ENCODE results near the gene AP4B1. TPM values are rescaled to one million over a fixed set of nuclear protein-coding genes. Genes with fewer than 3 reads are reported as not detected.

Gene AP4B1
- total RNA-seq, 2 experiments from 2014 or later, result 35.7 to 40.2 TPM

- H3K9me3 Mint-ChIP-seq, result no peaks in the 10 kb centered on the region
- CTCF ChIA-PET, result interaction anchor here (0.8 kb wide), 1 partner anchor 77 kb away, joined by 3 read pairs; no protein-coding TSS in a partner anchor
- intact Hi-C loops (cut with micrococcal nuclease), result no loop called here
- H3K36me3 Mint-ChIP-seq (ENCODE audit: low read depth), result peaks cover 40% of the 10 kb centered on the region
- no peak for DNase-seq
- no peak overlapping the region for H3K4me3 Mint-ChIP-seq
- H3K27ac Mint-ChIP-seq, result no peak overlapping the region
- H3K27me3 Mint-ChIP-seq (ENCODE audit: low read depth), result no peaks in the 10 kb centered on the region
- H3K4me1 Mint-ChIP-seq (ENCODE audit: low read depth), result peaks cover 14% of the 10 kb centered on the region
These were observed 8.2 kb upstream of the AP4B1 start for GRCh38 chr1:113912594-113913311.

GRCh38 chr1:113905435-113905861 is 849 bp upstream of the AP4B1 start:
- peak; percentile 34 for DNase-seq
- Mint-ChIP-seq H3K27me3 (ENCODE audit: low read depth) (no peaks in the 10 kb centered on the region), H3K4me3 (peak overlapping the region; percentile 99), H3K27ac (peak overlapping the region; percentile 97), H3K4me1 (ENCODE audit: low read depth) (peaks cover 46% of the 10 kb centered on the region), H3K36me3 (ENCODE audit: low read depth) (peaks cover 43% of the 10 kb centered on the region), H3K9me3 (no peaks in the 10 kb centered on the region)
- intact Hi-C loops (cut with micrococcal nuclease), result loop anchor here (1.0 to 10.0 kb wide), 11 partner anchors 24 to 1189 kb away; partner anchors contain the start of genes HIPK1, LRIG2, MAGI3 and PHTF1
- CTCF ChIA-PET, result interaction anchor here (2.4 to 5.1 kb wide), 2 partner anchors 24 to 70 kb away, joined by 11 to 43 read pairs; partner anchors contain the start of gene HIPK1

- intact Hi-C loops (cut with micrococcal nuclease), result loop anchor here (2.0 to 10.0 kb wide), 4 partner anchors 769 to 1187 kb away; partner anchors contain the start of genes LRIG2 and SLC16A1
- no peaks in the 10 kb centered on the region for H3K9me3 Mint-ChIP-seq
- peaks cover 57% of the 10 kb centered on the region for H3K4me1 Mint-ChIP-seq (ENCODE audit: low read depth)
- no peak for DNase-seq
- no peaks in the 10 kb centered on the region for H3K27me3 Mint-ChIP-seq (ENCODE audit: low read depth)
- peak overlapping the region; percentile 99 for H3K4me3 Mint-ChIP-seq
- CTCF ChIA-PET, result interaction anchor here (0.6 to 5.1 kb wide), 17 partner anchors 15 to 763 kb away, joined by 3 to 43 read pairs (median 4); partner anchors contain the start of gene HIPK1
- peak overlapping the region; percentile 97 for H3K27ac Mint-ChIP-seq
- peaks cover 44% of the 10 kb centered on the region for H3K36me3 Mint-ChIP-seq (ENCODE audit: low read depth)
These were observed 316 bp downstream of the AP4B1 start for GRCh38 chr1:113904293-113904673.

- Mint-ChIP-seq H3K27me3 (ENCODE audit: low read depth) (no peaks in the 10 kb centered on the region), H3K4me1 (ENCODE audit: low read depth) (peaks cover 62% of the 10 kb centered on the region), H3K9me3 (no peaks in the 10 kb centered on the region), H3K36me3 (ENCODE audit: low read depth) (peaks cover 47% of the 10 kb centered on the region), H3K27ac (peak overlapping the region; percentile 97), H3K4me3 (peak overlapping the region; percentile 99)
- CTCF ChIA-PET, result interaction anchor here (0.6 to 5.1 kb wide), 18 partner anchors 11 to 763 kb away, joined by 3 to 43 read pairs (median 4); partner anchors contain the start of gene HIPK1
- DNase-seq, result no peak
- intact Hi-C loops (cut with micrococcal nuclease), result loop anchor here (2.0 to 10.0 kb wide), 4 partner anchors 769 to 1187 kb away; partner anchors contain the start of genes LRIG2 and SLC16A1
These were observed 902 bp downstream of the AP4B1 start for GRCh38 chr1:113903501-113904292.

- no peaks in the 10 kb centered on the region for H3K27me3 Mint-ChIP-seq (ENCODE audit: low read depth)
- DNase-seq, result no peak
- peaks cover 45% of the 10 kb centered on the region for H3K36me3 Mint-ChIP-seq (ENCODE audit: low read depth)
- peaks cover 52% of the 10 kb centered on the region for H3K4me1 Mint-ChIP-seq (ENCODE audit: low read depth)
- H3K9me3 Mint-ChIP-seq, result no peaks in the 10 kb centered on the region
- no peak overlapping the region for H3K27ac Mint-ChIP-seq
- intact Hi-C loops (cut with micrococcal nuclease), result loop anchor here (10.0 kb wide), 1 partner anchor 766 kb away; no protein-coding TSS in a partner anchor
- no peak overlapping the region for H3K4me3 Mint-ChIP-seq
- CTCF ChIA-PET, result interaction anchor here (1.0 kb wide), 1 partner anchor 66 kb away, joined by 3 read pairs; no protein-coding TSS in a partner anchor
These were observed 3.4 kb downstream of the AP4B1 start for GRCh38 chr1:113901191-113901590.

- no peak for DNase-seq
- H3K27me3 Mint-ChIP-seq (ENCODE audit: low read depth), result no peaks in the 10 kb centered on the region
- no peaks in the 10 kb centered on the region for H3K9me3 Mint-ChIP-seq
- no peak overlapping the region for H3K27ac Mint-ChIP-seq
- H3K36me3 Mint-ChIP-seq (ENCODE audit: low read depth), result peaks cover 55% of the 10 kb centered on the region
- CTCF ChIA-PET, result interaction anchor here (0.7 kb wide), 1 partner anchor 38 kb away, joined by 4 read pairs; no protein-coding TSS in a partner anchor
- H3K4me3 Mint-ChIP-seq, result no peak overlapping the region
- intact Hi-C loops (cut with micrococcal nuclease), result no loop called here
- H3K4me1 Mint-ChIP-seq (ENCODE audit: low read depth), result peaks cover 49% of the 10 kb centered on the region
These were observed 5.5 kb downstream of the AP4B1 start for GRCh38 chr1:113899111-113899510.

GRCh38 chr1:113898241-113898814 is 6.3 kb downstream of the AP4B1 start:
- peaks cover 47% of the 10 kb centered on the region for H3K4me1 Mint-ChIP-seq (ENCODE audit: low read depth)
- H3K36me3 Mint-ChIP-seq (ENCODE audit: low read depth), result peaks cover 53% of the 10 kb centered on the region
- intact Hi-C loops (cut with micrococcal nuclease), result no loop called here
- no peak overlapping the region for H3K4me3 Mint-ChIP-seq
- CTCF ChIA-PET, result no interaction called here
- no peak for DNase-seq
- H3K9me3 Mint-ChIP-seq, result no peaks in the 10 kb centered on the region
- peak overlapping the region; percentile 64 for H3K27ac Mint-ChIP-seq
- H3K27me3 Mint-ChIP-seq (ENCODE audit: low read depth), result no peaks in the 10 kb centered on the region

GRCh38 chr1:113895961-113896360 is 8.6 kb downstream of the AP4B1 start:
- DNase-seq, result no peak
- Mint-ChIP-seq H3K36me3 (ENCODE audit: low read depth) (peaks cover 36% of the 10 kb centered on the region), H3K9me3 (no peaks in the 10 kb centered on the region), H3K4me1 (ENCODE audit: low read depth) (peaks cover 24% of the 10 kb centered on the region), H3K4me3 (no peak overlapping the region), H3K27ac (no peak overlapping the region), H3K27me3 (ENCODE audit: low read depth) (no peaks in the 10 kb centered on the region)
- CTCF ChIA-PET, result interaction anchor here (0.6 to 1.6 kb wide), 2 partner anchors 10 to 20 kb away, joined by 4 read pairs; no protein-coding TSS in a partner anchor
- intact Hi-C loops (cut with micrococcal nuclease), result no loop called here

GRCh38 chr1:113895098-113895497 is 9.5 kb downstream of the AP4B1 start:
- intact Hi-C loops (cut with micrococcal nuclease), result no loop called here
- CTCF ChIA-PET, result interaction anchor here (0.6 to 1.6 kb wide), 2 partner anchors 9 to 19 kb away, joined by 4 read pairs; no protein-coding TSS in a partner anchor
- H3K4me1 Mint-ChIP-seq (ENCODE audit: low read depth), result peaks cover 26% of the 10 kb centered on the region
- no peak overlapping the region for H3K27ac Mint-ChIP-seq
- H3K9me3 Mint-ChIP-seq, result no peaks in the 10 kb centered on the region
- no peak for DNase-seq
- no peaks in the 10 kb centered on the region for H3K27me3 Mint-ChIP-seq (ENCODE audit: low read depth)
- H3K4me3 Mint-ChIP-seq, result no peak overlapping the region
- peaks cover 31% of the 10 kb centered on the region for H3K36me3 Mint-ChIP-seq (ENCODE audit: low read depth)

GRCh38 chr1:113893267-113893666 is 11.3 kb downstream of the AP4B1 start:
- no peak for DNase-seq
- intact Hi-C loops (cut with micrococcal nuclease), result no loop called here
- Mint-ChIP-seq H3K9me3 (no peaks in the 10 kb centered on the region), H3K27ac (no peak overlapping the region), H3K4me1 (ENCODE audit: low read depth) (peaks cover 8% of the 10 kb centered on the region), H3K27me3 (ENCODE audit: low read depth) (no peaks in the 10 kb centered on the region), H3K4me3 (no peak overlapping the region), H3K36me3 (ENCODE audit: low read depth) (peaks cover 17% of the 10 kb centered on the region)
- CTCF ChIA-PET, result interaction anchor here (0.6 to 1.3 kb wide), 4 partner anchors 10 to 134 kb away, joined by 3 to 4 read pairs (median 3); partner anchors contain the start of gene PHTF1

- Mint-ChIP-seq H3K27me3 (ENCODE audit: low read depth) (no peaks in the 10 kb centered on the region), H3K4me1 (ENCODE audit: low read depth) (peaks cover 13% of the 10 kb centered on the region)
These were observed 12.9 kb downstream of the AP4B1 start for GRCh38 chr1:113891631-113892220.

More at GRCh38 chr1:113891631-113892220, 12.9 kb downstream of the AP4B1 start:
- intact Hi-C loops (cut with micrococcal nuclease), result no loop called here
- no peaks in the 10 kb centered on the region for H3K9me3 Mint-ChIP-seq
- CTCF ChIA-PET, result interaction anchor here (1.0 to 1.3 kb wide), 2 partner anchors 11 to 56 kb away, joined by 3 read pairs; no protein-coding TSS in a partner anchor
- H3K4me3 Mint-ChIP-seq, result no peak overlapping the region
- no peak for DNase-seq
- no peak overlapping the region for H3K27ac Mint-ChIP-seq
- peaks cover 14% of the 10 kb centered on the region for H3K36me3 Mint-ChIP-seq (ENCODE audit: low read depth)
